Endothelial cell of umbilical vein (primary cell): ENCODE measurements around the gene SHISA6. TPM values are rescaled to one million over a fixed set of nuclear protein-coding genes. Genes with fewer than 3 reads are reported as not detected.

Experiments
- BruUV-seq: library from RNA; stranded (reverse); fragments of 400-500 nt; replicated peaks from 2 replicates; lab custom pipeline; 2021; lab: Mats Ljungman, UMichigan
- CTCF ChIA-PET: fragments of 300-600, 350-600 bp; sonication (Branson Sonifier 250); formaldehyde crosslinking; loops from one replicate; lab custom pipeline; 2021; ENCODE audit warnings: antibody characterized with exemption, inconsistent platforms; lab: Charles Lee
- POLR2A ChIA-PET: fragments of 300-600, 350-600 bp; sonication (Branson Sonifier 250); formaldehyde crosslinking; loops from one replicate; lab custom pipeline; 2021; ENCODE audit warnings: antibody characterized with exemption, inconsistent platforms; lab: Charles Lee
- DNase-seq: peaks from one replicate; pipeline ENCODE4 v3.0.0-alpha.2; 2011; ENCODE audit warnings: low read depth, low spot score
- FAIRE-seq: peaks from 2 replicates; lab custom pipeline; 2011; peaks lifted over from hg19 to GRCh38; lab: Jason Lieb, UNC
- H2AFZ ChIP-seq: 2 replicates; pipeline ENCODE4 v1.6.0; 2012; ENCODE audit warnings: low read depth, low read length, control low read depth, inconsistent platforms
- H3K27ac ChIP-seq: 2 replicates; pipeline ENCODE4 v1.5.1; 2011; ENCODE audit warnings: low read depth, mild to moderate bottlenecking, control low read depth, low read length, moderate library complexity; ENCODE audit not compliant: insufficient read depth
- H3K27me3 ChIP-seq, 2 experiments: 2 replicates each; pipeline versions ENCODE4 v1.6.0 to v1.6.1; 2011; ENCODE audit warnings: low read length in 2 of 2, mixed read lengths in 1 of 2; ENCODE audit not compliant: control insufficient read depth in 2 of 2, insufficient read depth in 2 of 2
- H3K36me3 ChIP-seq, 2 experiments: 2 replicates in 1 of 2; 3 replicates in 1 of 2; pipeline ENCODE4 v1.5.1; 2011; ENCODE audit warnings: low read length in 2 of 2, mild to moderate bottlenecking in 1 of 2, moderate library complexity in 1 of 2; ENCODE audit not compliant: control insufficient read depth in 2 of 2, insufficient read depth in 2 of 2; ENCODE audit errors: extremely low read depth in 1 of 2
- H3K4me1 ChIP-seq: 3 replicates; pipeline ENCODE4 v1.5.1; 2011; ENCODE audit warnings: mild to moderate bottlenecking, low read length; ENCODE audit not compliant: control insufficient read depth, insufficient read depth; ENCODE audit errors: extremely low read depth
- H3K4me2 ChIP-seq: 2 replicates; pipeline ENCODE4 v1.6.1; 2011; ENCODE audit warnings: low read length, control low read depth, mixed read lengths; ENCODE audit not compliant: insufficient read depth
- H3K4me3 ChIP-seq, 3 experiments: fragments of 200-600 bp in 1 of 3; sonication (generic), shearing (Covaris generic) in 1 of 3; replicated peaks in 1 of 3; 2 replicates each; pipeline ENCODE4 v1.5.1; 2011 to 2016; ENCODE audit warnings: control low read depth in 3 of 3, low read length in 3 of 3, mild to moderate bottlenecking in 2 of 3, inconsistent platforms in 1 of 3, low read depth in 1 of 3, moderate library complexity in 1 of 3; ENCODE audit not compliant: insufficient read depth in 1 of 3
- H3K79me2 ChIP-seq: 2 replicates; pipeline ENCODE4 v1.6.0; 2012; ENCODE audit warnings: low read length, inconsistent platforms; ENCODE audit not compliant: control insufficient read depth, insufficient read depth
- H3K9ac ChIP-seq: replicated peaks from 2 replicates; pipeline ENCODE3; 2011; ENCODE audit warnings: low read length, control low read depth; ENCODE audit not compliant: insufficient read depth; ENCODE audit errors: extremely low read depth
- H3K9me1 ChIP-seq: replicated peaks from 3 replicates; pipeline ENCODE4 v1.6.0; 2011; ENCODE audit warnings: mild to moderate bottlenecking, low read length; ENCODE audit not compliant: control insufficient read depth, insufficient read depth; ENCODE audit errors: extremely low read depth
- H3K9me3 ChIP-seq: replicated peaks from 2 replicates; pipeline ENCODE4 v1.5.1; 2012; ENCODE audit warnings: low read length, inconsistent platforms; ENCODE audit not compliant: control insufficient read depth, insufficient read depth
- H4K20me1 ChIP-seq: replicated peaks from 2 replicates; pipeline ENCODE3; 2011; ENCODE audit warnings: mild to moderate bottlenecking, low read length; ENCODE audit not compliant: control insufficient read depth, insufficient read depth; ENCODE audit errors: extremely low read depth
- CTCF ChIP-seq, 2 donors: IDR thresholded peaks; 1 replicate in 1 of 2; 2 replicates in 1 of 2; pipeline ENCODE4 v1.5.1; 2011; ENCODE audit warnings: low read length in 2 of 2, mild to moderate bottlenecking in 2 of 2, moderate library complexity in 2 of 2, control low read depth in 1 of 2, inconsistent platforms in 1 of 2, low read depth in 1 of 2; ENCODE audit not compliant: insufficient read depth in 1 of 2; ENCODE audit errors: extremely low read depth in 1 of 2
- EZH2 ChIP-seq: IDR thresholded peaks from 2 replicates; pipeline ENCODE4 v1.6.1; 2012; ENCODE audit warnings: borderline replicate concordance, low read depth, mild to moderate bottlenecking, moderate library complexity, low read length, inconsistent platforms; ENCODE audit not compliant: severe bottlenecking
- FOS ChIP-seq: IDR thresholded peaks from 2 replicates; pipeline ENCODE4 v1.6.1; 2011; ENCODE audit warnings: mild to moderate bottlenecking, low read length, moderate library complexity, borderline replicate concordance; ENCODE audit not compliant: insufficient read depth
- GATA2 ChIP-seq: IDR thresholded peaks from 2 replicates; pipeline ENCODE4 v1.7.0; 2011; ENCODE audit warnings: low read depth, mild to moderate bottlenecking, moderate library complexity, mixed read lengths, low read length; ENCODE audit not compliant: insufficient read length, insufficient read depth
- JUN ChIP-seq: IDR thresholded peaks from 2 replicates; pipeline ENCODE4 v1.6.1; 2011; ENCODE audit warnings: borderline replicate concordance, low read depth; ENCODE audit not compliant: insufficient read length, insufficient read depth
- MAX ChIP-seq: IDR thresholded peaks from 2 replicates; pipeline ENCODE4 v1.6.1; 2011; ENCODE audit not compliant: insufficient read depth, insufficient read length
- MYC ChIP-seq: IDR thresholded peaks from one replicate; pipeline ENCODE4 v1.6.1; 2011; ENCODE audit warnings: mild to moderate bottlenecking, low read depth, low read length
- POLR2A ChIP-seq: IDR thresholded peaks from 2 replicates; pipeline ENCODE4 v1.6.1; 2012; ENCODE audit warnings: low read depth, mild to moderate bottlenecking, control low read depth, low read length
- POLR2AphosphoS5 ChIP-seq: IDR thresholded peaks from 2 replicates; pipeline ENCODE4 v1.6.1; 2012; ENCODE audit warnings: low read depth, mild to moderate bottlenecking, control low read depth, low read length, moderate library complexity; ENCODE audit not compliant: insufficient read depth
- dilution Hi-C: fragments of 300-500 bp; cut with MboI; formaldehyde crosslinking; loops from one replicate; pipeline ENCODE4 v1.15.0; 2019; ENCODE audit warnings: low sequenced_read_pairs; ENCODE audit not compliant: extremely low pct_ligation_motif_present
- intact Hi-C: fragments of 100-400 bp; cut with micrococcal nuclease; formaldehyde crosslinking; loops from one replicate; pipeline ENCODE4 v1.10.0; 2022
- polyA plus RNA-seq, 4 experiments: library from polyadenylated mRNA; depleted of rRNA in 3 of 4; stranded (reverse) in 3 of 4; unstranded in 1 of 4; fragments of >200 nt; gene quantifications; 2 replicates each; pipeline versions ENCODE4 v1.2.1 to v1.2.3, GENCODE V29; 2011 to 2012; ENCODE audit warnings: missing spikeins in 1 of 4
- total RNA-seq: library from RNA; stranded (reverse); gene quantifications from 2 replicates; pipeline ENCODE4 v1.2.3, GENCODE V29; 2021

Gene SHISA6
- total and polyA plus RNA-seq, 2 donors (not counting 3 experiments of a cell fraction or from before 2014, with no cell fraction given): not detected

DNA sequence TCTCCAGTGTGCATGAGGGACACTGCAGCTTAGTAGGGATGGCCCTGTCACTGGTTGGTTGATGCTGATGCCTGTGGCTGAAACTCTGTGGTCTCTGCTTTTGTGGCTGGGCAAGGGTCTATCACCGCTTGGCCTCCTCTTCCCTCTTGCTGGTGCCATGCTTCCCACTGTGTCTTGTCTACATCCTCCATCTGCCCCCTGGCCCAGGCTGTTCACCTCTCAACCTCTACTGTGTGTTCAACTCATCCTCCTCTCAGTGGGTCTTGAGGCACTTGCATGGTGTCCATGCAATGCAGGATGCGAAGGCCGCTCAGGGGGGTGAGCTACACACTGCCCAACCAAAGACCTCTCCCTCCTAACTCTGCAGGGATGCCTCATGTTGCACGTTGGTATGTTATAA is 19.8 kb upstream of the SHISA6 start:
- H3K9me3 ChIP-seq: no peaks in the 10 kb centered on the region
- no peaks in the 10 kb centered on the region for H3K79me2 ChIP-seq
- TF ChIP-seq JUN (no peak), CTCF (IDR thresholded peaks at IDR 0.05; ENCODE audit: extremely low read depth in 1 of 2, insufficient read depth in 1 of 2, low read depth in 1 of 2, low read length in 2 of 2) (no peak), FOS (no peak), GATA2 (no peak), POLR2A (no peak), MAX (no peak), EZH2 (no peak), MYC (no peak), POLR2AphosphoS5 (no peak)
- FAIRE-seq (no peak), DNase-seq (no peak)
- no TSS peak for BruUV-seq
- intact Hi-C loops: no loop called here
- H3K9me1 ChIP-seq: no peaks in the 10 kb centered on the region
- no peaks in the 10 kb centered on the region for H3K4me1 ChIP-seq
- no peaks in the 10 kb centered on the region for H3K36me3 ChIP-seq
- H2AFZ ChIP-seq: no peak overlapping the region
- H3K4me2 ChIP-seq: no peak overlapping the region
- no peak overlapping the region for H3K9ac ChIP-seq
- H4K20me1 ChIP-seq: no peaks in the 10 kb centered on the region
- ChIA-PET CTCF (no interaction called here), POLR2A (no interaction called here)
- no peak overlapping the region for H3K4me3 ChIP-seq
- H3K27ac ChIP-seq: no peak overlapping the region
- H3K27me3 ChIP-seq: no peaks in the 10 kb centered on the region
- dilution Hi-C loops: no loop called here
